ENCODE data around the gene TRPC3.

DNA sequence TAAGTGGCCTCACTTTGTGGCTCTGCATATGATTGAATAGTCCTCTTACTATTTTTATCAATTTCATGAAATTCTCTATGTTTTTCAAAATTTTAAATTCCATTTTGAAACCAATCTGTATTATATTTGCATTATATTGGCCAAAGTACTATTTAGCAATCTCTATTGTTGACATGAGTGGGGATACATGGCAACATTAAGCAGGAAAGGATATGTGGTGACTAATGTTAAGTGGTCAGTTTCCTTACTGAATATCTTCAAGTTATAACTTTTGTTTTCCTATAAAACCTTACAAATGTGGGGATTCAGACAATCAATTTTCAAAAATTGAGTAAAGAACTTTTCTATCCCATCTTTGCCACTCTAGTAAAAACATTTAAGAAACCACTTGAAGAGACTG lies 91.7 kb downstream of the TRPC3 start:
- TF ChIP-seq, protein P1, sequence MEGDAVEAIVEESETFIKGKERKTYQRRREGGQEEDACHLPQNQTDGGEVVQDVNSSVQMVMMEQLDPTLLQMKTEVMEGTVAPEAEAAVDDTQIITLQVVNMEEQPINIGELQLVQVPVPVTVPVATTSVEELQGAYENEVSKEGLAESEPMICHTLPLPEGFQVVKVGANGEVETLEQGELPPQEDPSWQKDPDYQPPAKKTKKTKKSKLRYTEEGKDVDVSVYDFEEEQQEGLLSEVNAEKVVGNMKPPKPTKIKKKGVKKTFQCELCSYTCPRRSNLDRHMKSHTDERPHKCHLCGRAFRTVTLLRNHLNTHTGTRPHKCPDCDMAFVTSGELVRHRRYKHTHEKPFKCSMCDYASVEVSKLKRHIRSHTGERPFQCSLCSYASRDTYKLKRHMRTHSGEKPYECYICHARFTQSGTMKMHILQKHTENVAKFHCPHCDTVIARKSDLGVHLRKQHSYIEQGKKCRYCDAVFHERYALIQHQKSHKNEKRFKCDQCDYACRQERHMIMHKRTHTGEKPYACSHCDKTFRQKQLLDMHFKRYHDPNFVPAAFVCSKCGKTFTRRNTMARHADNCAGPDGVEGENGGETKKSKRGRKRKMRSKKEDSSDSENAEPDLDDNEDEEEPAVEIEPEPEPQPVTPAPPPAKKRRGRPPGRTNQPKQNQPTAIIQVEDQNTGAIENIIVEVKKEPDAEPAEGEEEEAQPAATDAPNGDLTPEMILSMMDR (conservative IDR thresholded peaks at IDR 0.05; ENCODE audit: low read length) = no peak
- TF ChIP-seq EZH2phosphoT487 (IDR thresholded peaks at IDR 0.05; ENCODE audit: borderline replicate concordance, low read depth, low read length) = no peak

Measured in OCI-LY7 (cell line).